A673 (cell line): ENCODE results near the gene WIPF2. TPM values are rescaled to one million over a fixed set of nuclear protein-coding genes. Genes with fewer than 3 reads are reported as not detected.

Source experiments
- BruUV-seq: library from RNA; stranded (reverse); fragments of 400-500 nt; replicated peaks from 2 replicates; lab custom pipeline; 2021; lab: Mats Ljungman, UMichigan
- CTCF ChIA-PET: fragments of 300-600 bp; sonication (Branson Sonifier 250); formaldehyde crosslinking; loops from one replicate; lab custom pipeline; 2022; ENCODE audit warnings: antibody characterized with exemption; lab: Charles Lee
- POLR2A ChIA-PET: fragments of 300-600 bp; sonication (Branson Sonifier 250); formaldehyde crosslinking; loops from one replicate; lab custom pipeline; 2022; ENCODE audit warnings: antibody characterized with exemption; ENCODE audit not compliant: low non-redundant PET; lab: Charles Lee
- DNase-seq: peaks from one replicate; pipeline ENCODE4 v3.0.0-alpha.2; 2015; ENCODE audit warnings: low spot score
- H3K27ac ChIP-seq: fragments of 200-600 bp; sonication (generic); 2 replicates; pipeline ENCODE4 v1.5.1; 2016; ENCODE audit warnings: mixed run types, low read depth, mild to moderate bottlenecking, mixed read lengths, antibody characterized with exemption, low read length; ENCODE audit not compliant: poor library complexity, severe bottlenecking
- H3K27me3 ChIP-seq: fragments of 200-600 bp; sonication (generic); replicated peaks from 2 replicates; pipeline ENCODE4 v1.6.1; 2017; ENCODE audit warnings: mixed run types, low read depth, mild to moderate bottlenecking, mixed read lengths, antibody characterized with exemption, low read length; ENCODE audit not compliant: insufficient read depth, poor library complexity
- H3K36me3 ChIP-seq: fragments of 200-600 bp; sonication (generic); 2 replicates; pipeline ENCODE4 v1.6.1; 2016; ENCODE audit warnings: mixed run types, mild to moderate bottlenecking, mixed read lengths, antibody characterized with exemption, low read length; ENCODE audit not compliant: insufficient read depth, poor library complexity, severe bottlenecking
- H3K4me1 ChIP-seq: fragments of 200-600 bp; sonication (generic); 2 replicates; pipeline ENCODE4 v1.6.1; 2017; ENCODE audit warnings: mixed run types, mild to moderate bottlenecking, mixed read lengths, antibody characterized with exemption, low read length; ENCODE audit not compliant: insufficient read depth, poor library complexity, severe bottlenecking
- H3K4me3 ChIP-seq: fragments of 200-600 bp; sonication (generic); 2 replicates; pipeline ENCODE4 v1.5.1; 2016; ENCODE audit warnings: low read depth, mixed run types, mild to moderate bottlenecking, mixed read lengths, low read length; ENCODE audit not compliant: poor library complexity, severe bottlenecking
- H3K9me3 ChIP-seq: fragments of 200-600 bp; sonication (generic); 2 replicates; pipeline ENCODE4 v1.6.1; 2016; ENCODE audit warnings: mixed run types, low read depth, mild to moderate bottlenecking, mixed read lengths, antibody characterized with exemption, low read length; ENCODE audit not compliant: poor library complexity, severe bottlenecking
- CTCF ChIP-seq: fragments of 300-800, 200-600 bp; sonication (generic); conservative IDR thresholded peaks from 2 replicates; pipeline ENCODE4 v1.5.1; 2017; ENCODE audit warnings: low read depth, mild to moderate bottlenecking, antibody characterized with exemption, low read length, moderate library complexity, mixed read lengths
- EZH2 ChIP-seq: fragments of 200-600 bp; sonication (generic); IDR thresholded peaks from 2 replicates; pipeline ENCODE4 v1.6.1; 2017; ENCODE audit warnings: borderline replicate concordance, low read depth, mild to moderate bottlenecking, mixed read lengths, antibody characterized with exemption, low read length; ENCODE audit not compliant: poor library complexity, severe bottlenecking
- intact Hi-C: fragments of 100-400 bp; cut with micrococcal nuclease; formaldehyde crosslinking; loops from one replicate; pipeline ENCODE4 v1.10.0; 2022; ENCODE audit not compliant: unreplicated experiment
- total RNA-seq: library from RNA; stranded (reverse); gene quantifications from 2 replicates; pipeline ENCODE4 v1.2.3, GENCODE V29; 2021

The WIPF2 gene
- total RNA-seq, 1 experiment from 2014 or later = 16.3 TPM

GRCh38 chr17:40243761-40244160 lies 24.7 kb downstream of the WIPF2 start:
- H3K4me1 ChIP-seq = no peaks in the 10 kb centered on the region
- BruUV-seq = no TSS peak
- no peaks in the 10 kb centered on the region for H3K36me3 ChIP-seq
- no peaks in the 10 kb centered on the region for H3K9me3 ChIP-seq
- H3K27ac ChIP-seq = no peak overlapping the region
- TF ChIP-seq EZH2 (no peak), CTCF (no peak)
- H3K4me3 ChIP-seq = no peak overlapping the region
- intact Hi-C loops = no loop called here
- no peaks in the 10 kb centered on the region for H3K27me3 ChIP-seq
- no peak for DNase-seq
- CTCF ChIA-PET = no interaction called here
- POLR2A ChIA-PET = no interaction called here

GRCh38 chr17:40244255-40244654 lies 25.2 kb downstream of the WIPF2 start:
- H3K36me3 ChIP-seq = no peaks in the 10 kb centered on the region
- POLR2A ChIA-PET = no interaction called here
- no peak overlapping the region for H3K4me3 ChIP-seq
- no peak for DNase-seq
- no peaks in the 10 kb centered on the region for H3K4me1 ChIP-seq
- CTCF ChIA-PET = no interaction called here
- intact Hi-C loops = no loop called here
- no peaks in the 10 kb centered on the region for H3K27me3 ChIP-seq
- no TSS peak for BruUV-seq
- TF ChIP-seq EZH2 (no peak), CTCF (no peak)
- H3K27ac ChIP-seq = no peak overlapping the region
- no peaks in the 10 kb centered on the region for H3K9me3 ChIP-seq

- Histone ChIP-seq H3K9me3 (no peaks in the 10 kb centered on the region), H3K27ac (no peak overlapping the region), H3K27me3 (no peaks in the 10 kb centered on the region), H3K36me3 (no peaks in the 10 kb centered on the region), H3K4me3 (no peak overlapping the region), H3K4me1 (peaks cover 3% of the 10 kb centered on the region)
- ChIA-PET CTCF (no interaction called here), POLR2A (no interaction called here)
- DNase-seq = no peak
- BruUV-seq = no TSS peak
- TF ChIP-seq CTCF (no peak), EZH2 (no peak)
- intact Hi-C loops = no loop called here
Measured at GRCh38 chr17:40247926-40248495, 28.9 kb downstream of the WIPF2 start.
